HCT116 (cell line): ENCODE results near the gene SCAND1.

Experiments used
- CEBPB ChIP-seq: IDR thresholded peaks from 2 replicates; pipeline ENCODE4 v1.6.1; 2012; ENCODE audit warnings: low read depth
- EZH2 ChIP-seq: fragments of 200-600 bp; sonication (generic); IDR thresholded peaks from 2 replicates; pipeline ENCODE4 v1.6.1; 2017; ENCODE audit warnings: antibody characterized with exemption, mixed run types
- FOSL1 ChIP-seq: IDR thresholded peaks from 2 replicates; pipeline ENCODE4 v1.6.1; 2012; ENCODE audit warnings: low read depth
- POLR2A ChIP-seq: IDR thresholded peaks from 2 replicates; pipeline ENCODE4 v1.7.0; 2011; ENCODE audit warnings: borderline replicate concordance; ENCODE audit not compliant: insufficient read depth, insufficient read length; ENCODE audit errors: extremely low read depth
- SP1 ChIP-seq: IDR thresholded peaks from 2 replicates; pipeline ENCODE4 v1.6.1; 2012; ENCODE audit warnings: low read depth
- ZFX ChIP-seq: fragments of 450-650 bp; IDR thresholded peaks from 2 replicates; pipeline ENCODE4 v1.6.1; 2017
- TF ChIP-seq, protein P1 (sequence below), 3 experiments: fragments of 200-600 bp in 1 of 3; sonication (generic) in 1 of 3; IDR thresholded peaks in 2 of 3; conservative IDR thresholded peaks in 1 of 3; 2 replicates each; pipeline ENCODE4 v1.5.1; 2012 to 2017; ENCODE audit warnings: low read depth in 2 of 3, low read length in 2 of 3, antibody characterized with exemption in 1 of 3, borderline replicate concordance in 1 of 3, control low read depth in 1 of 3, mild to moderate bottlenecking in 1 of 3, mixed read lengths in 1 of 3, mixed run types in 1 of 3, moderate library complexity in 1 of 3; ENCODE audit not compliant: insufficient read depth in 1 of 3

DNA sequence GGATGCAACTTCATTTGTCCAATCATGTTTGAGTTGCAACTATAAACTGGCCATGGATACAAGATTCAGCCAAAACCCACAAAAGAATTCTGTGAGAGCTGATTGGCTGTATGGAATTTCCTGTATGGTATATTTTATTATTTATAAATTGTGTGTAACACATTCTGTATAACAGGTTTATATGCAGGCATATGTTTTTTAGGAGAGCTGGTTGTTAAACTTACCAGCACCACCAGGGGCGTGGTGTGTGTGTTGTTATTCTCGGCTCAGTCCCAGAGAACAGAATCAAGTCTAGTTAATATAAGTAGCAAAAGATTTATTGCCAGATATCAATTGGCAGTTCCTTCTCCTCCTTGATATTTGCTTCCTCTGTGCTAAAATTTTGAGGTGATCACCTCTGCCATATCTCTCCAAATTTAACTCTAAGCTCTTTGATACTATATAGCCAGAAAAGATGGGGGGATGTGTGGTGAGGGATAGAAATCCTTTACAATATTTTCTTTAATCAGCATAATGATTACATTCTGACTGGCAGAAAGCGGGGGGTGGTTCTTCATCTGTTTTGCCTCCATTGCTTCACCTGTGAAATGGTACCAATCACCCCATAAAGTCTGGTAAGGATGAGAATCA, 37.0 kb upstream of the SCAND1 start:
- TF ChIP-seq CEBPB = no peak
- TF ChIP-seq EZH2 = no peak
- TF ChIP-seq POLR2A = no peak
- TF ChIP-seq ZFX = no peak
- TF ChIP-seq FOSL1 = no peak
- TF ChIP-seq, protein P1, sequence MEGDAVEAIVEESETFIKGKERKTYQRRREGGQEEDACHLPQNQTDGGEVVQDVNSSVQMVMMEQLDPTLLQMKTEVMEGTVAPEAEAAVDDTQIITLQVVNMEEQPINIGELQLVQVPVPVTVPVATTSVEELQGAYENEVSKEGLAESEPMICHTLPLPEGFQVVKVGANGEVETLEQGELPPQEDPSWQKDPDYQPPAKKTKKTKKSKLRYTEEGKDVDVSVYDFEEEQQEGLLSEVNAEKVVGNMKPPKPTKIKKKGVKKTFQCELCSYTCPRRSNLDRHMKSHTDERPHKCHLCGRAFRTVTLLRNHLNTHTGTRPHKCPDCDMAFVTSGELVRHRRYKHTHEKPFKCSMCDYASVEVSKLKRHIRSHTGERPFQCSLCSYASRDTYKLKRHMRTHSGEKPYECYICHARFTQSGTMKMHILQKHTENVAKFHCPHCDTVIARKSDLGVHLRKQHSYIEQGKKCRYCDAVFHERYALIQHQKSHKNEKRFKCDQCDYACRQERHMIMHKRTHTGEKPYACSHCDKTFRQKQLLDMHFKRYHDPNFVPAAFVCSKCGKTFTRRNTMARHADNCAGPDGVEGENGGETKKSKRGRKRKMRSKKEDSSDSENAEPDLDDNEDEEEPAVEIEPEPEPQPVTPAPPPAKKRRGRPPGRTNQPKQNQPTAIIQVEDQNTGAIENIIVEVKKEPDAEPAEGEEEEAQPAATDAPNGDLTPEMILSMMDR (IDR thresholded peaks at IDR 0.05 in 2 of 3, conservative IDR thresholded peaks at IDR 0.05 in 1 of 3; ENCODE audit: borderline replicate concordance in 1 of 3, insufficient read depth in 1 of 3, low read depth in 2 of 3, low read length in 2 of 3) = peak; percentile 18 to 70 (median 57); a peak in 5 of 6 replicates
- TF ChIP-seq SP1 = no peak
